Thyroid gland (tissue), 4 donors: ENCODE data around the gene GLT1D1.

ENCODE experiments used
- CTCF ChIP-seq, 6 experiments: fragments of 200-600 bp in 3 of 6; fragments of 450-650 bp in 3 of 6; sonication (generic) in 3 of 6; IDR thresholded peaks; one replicate each; pipeline ENCODE4 v1.5.1; 2016 to 2019; ENCODE audit warnings: antibody characterized with exemption in 6 of 6, mild to moderate bottlenecking in 2 of 6, inconsistent platforms in 1 of 6, moderate library complexity in 1 of 6
- POLR2A ChIP-seq, 2 donors: fragments of 450-650 bp; IDR thresholded peaks; one replicate each; pipeline ENCODE4 v1.6.1; 2017; ENCODE audit warnings: antibody characterized with exemption in 2 of 2, mild to moderate bottlenecking in 2 of 2, moderate library complexity in 1 of 2

- no peak for TF ChIP-seq CTCF (IDR thresholded peaks at IDR 0.05)
- no peak for TF ChIP-seq POLR2A (IDR thresholded peaks at IDR 0.05)
Measured at GRCh38 chr12:128970110-128970509, 116.8 kb downstream of the GLT1D1 start.
